GM12892 (cell line): ENCODE measurements around the gene SMYD1.

Experiments used
- DNase-seq: peaks from one replicate; pipeline ENCODE4 v3.0.0; 2011; ENCODE audit not compliant: insufficient read length
- FAIRE-seq: peaks from 2 replicates; lab custom pipeline; 2011; peaks lifted over from hg19 to GRCh38; lab: Jason Lieb, UNC
- POLR2A ChIP-seq: IDR thresholded peaks from 2 replicates; pipeline ENCODE4 v1.6.1; 2011; ENCODE audit warnings: low read depth, low read length, control low read depth
- POLR2AphosphoS5 ChIP-seq: IDR thresholded peaks from 2 replicates; pipeline ENCODE4 v1.6.1; 2011; ENCODE audit warnings: low read depth, low read length, control low read depth
- TAF1 ChIP-seq: IDR thresholded peaks from 2 replicates; pipeline ENCODE4 v1.6.1; 2011; ENCODE audit warnings: low read depth, mild to moderate bottlenecking, control low read depth, low read length, borderline replicate concordance

The SMYD1 gene

GRCh38 chr2:88161446-88162244, 94.0 kb downstream of the SMYD1 start:
- TF ChIP-seq POLR2AphosphoS5, result no peak
- no peak for TF ChIP-seq TAF1
- TF ChIP-seq POLR2A, result no peak
- FAIRE-seq, result no peak
- DNase-seq, result no peak
